HCT116 (cell line): ENCODE data around the gene NMUR1. TPM values are rescaled to one million over a fixed set of nuclear protein-coding genes. Genes with fewer than 3 reads are reported as not detected.
"Not testable (repeated sequence)": the region's sequence is repeated elsewhere in the genome, so short reads cannot be mapped to it uniquely, and the experiment has no call there.

Experiments
- ATAC-seq: fragments of 200-7000 bp; cut with Tn5 transposase; 2 replicates; pipeline ENCODE4 v1.9.1; 2020; ENCODE audit warnings: mild to moderate bottlenecking, moderate library complexity
- BruUV-seq: library from RNA; stranded (reverse); fragments of 400-500 nt; replicated peaks from 2 replicates; lab custom pipeline; 2021; lab: Mats Ljungman, UMichigan
- CTCF ChIA-PET: fragments of 300-600 bp; sonication (Branson Sonifier 250); formaldehyde crosslinking; loops from one replicate; lab custom pipeline; 2021; ENCODE audit warnings: antibody characterized with exemption; lab: Charles Lee
- POLR2A ChIA-PET: fragments of 300-600, 350-600 bp; sonication (Branson Sonifier 250); formaldehyde crosslinking; loops from one replicate; lab custom pipeline; 2021; ENCODE audit warnings: antibody characterized with exemption; lab: Charles Lee
- RAD21 ChIA-PET, 2 experiments: fragments of 300-600 bp; sonication (Branson Sonifier 250); formaldehyde crosslinking; loops; one replicate each; lab custom pipeline; 2023; ENCODE audit warnings: low total read pairs in 2 of 2; ENCODE audit not compliant: uncharacterized antibody in 2 of 2, unreplicated experiment in 2 of 2, low non-redundant PET in 1 of 2; lab: Charles Lee
- DNase-seq: peaks from one replicate; pipeline ENCODE4 v3.0.0-alpha.2; 2010; ENCODE audit warnings: low read depth, low spot score
- H2AFZ ChIP-seq: fragments of 200-600 bp; shearing (Covaris generic), sonication (generic); 2 replicates; pipeline ENCODE4 v1.6.1; 2017; ENCODE audit warnings: low read depth, mixed run types, mixed read lengths, antibody characterized with exemption, low read length; ENCODE audit not compliant: poor library complexity, severe bottlenecking
- H3K27ac ChIP-seq: 2 replicates; pipeline ENCODE4 v1.5.1; 2012; ENCODE audit warnings: low read depth, low read length
- H3K27me3 ChIP-seq: fragments of 200-600 bp; sonication (generic); 2 replicates; pipeline ENCODE4 v1.6.1; 2016; ENCODE audit warnings: mixed run types, low read length, mixed read lengths; ENCODE audit not compliant: insufficient read depth
- H3K36me3 ChIP-seq, 2 experiments: fragments of 200-500 bp in 1 of 2; fragments of 200-600 bp in 1 of 2; sonication (Bioruptor generic) in 1 of 2; sonication (generic) in 1 of 2; 2 replicates each; pipeline versions ENCODE4 v1.5.1 to v1.6.1; 2014 to 2016; ENCODE audit warnings: low read length in 2 of 2, inconsistent platforms in 1 of 2, mixed read lengths in 1 of 2, mixed run types in 1 of 2; ENCODE audit not compliant: insufficient read depth in 2 of 2, control insufficient read depth in 1 of 2
- H3K4me1 ChIP-seq, 2 experiments: fragments of 200-600 bp in 1 of 2; sonication (generic) in 1 of 2; 2 replicates each; pipeline versions ENCODE4 v1.5.1 to v1.6.1; 2012 to 2017; ENCODE audit warnings: low read length in 2 of 2, inconsistent platforms in 1 of 2, mild to moderate bottlenecking in 1 of 2, mixed read lengths in 1 of 2, mixed run types in 1 of 2, moderate library complexity in 1 of 2; ENCODE audit not compliant: insufficient read depth in 2 of 2, control insufficient read depth in 1 of 2
- H3K4me2 ChIP-seq: fragments of 200-600 bp; sonication (generic); 2 replicates; pipeline ENCODE4 v1.6.1; 2017; ENCODE audit warnings: mixed run types, low read length, mixed read lengths
- H3K4me3 ChIP-seq, 2 experiments: fragments of 200-600 bp in 1 of 2; sonication (generic) in 1 of 2; replicated peaks in 1 of 2; 2 replicates each; pipeline ENCODE4 v1.5.1; 2011 to 2016; ENCODE audit warnings: low read length in 2 of 2, control low read depth in 1 of 2, low read depth in 1 of 2, mild to moderate bottlenecking in 1 of 2, mixed read lengths in 1 of 2, mixed run types in 1 of 2
- H3K79me2 ChIP-seq: fragments of 200-600 bp; sonication (generic); 2 replicates; pipeline ENCODE4 v1.6.1; 2017; ENCODE audit warnings: mild to moderate bottlenecking, mixed run types, low read length, moderate library complexity, mixed read lengths; ENCODE audit not compliant: insufficient read depth
- H3K9ac ChIP-seq: fragments of 200-600 bp; sonication (generic); 2 replicates; pipeline ENCODE4 v1.6.1; 2016; ENCODE audit warnings: low read length, mixed read lengths
- H3K9me2 ChIP-seq: fragments of 200-600 bp; sonication (generic), shearing (Covaris generic); 2 replicates; pipeline ENCODE4 v1.6.1; 2017; ENCODE audit warnings: mixed run types, mild to moderate bottlenecking, moderate library complexity; ENCODE audit not compliant: insufficient read depth
- H3K9me3 ChIP-seq, 2 experiments: fragments of 200-500 bp in 1 of 2; fragments of 200-600 bp in 1 of 2; sonication (Bioruptor generic) in 1 of 2; sonication (generic) in 1 of 2; 2 replicates each; pipeline ENCODE4 v1.6.1; 2014 to 2017; ENCODE audit warnings: low read length in 2 of 2, mixed read lengths in 2 of 2, inconsistent platforms in 1 of 2, low read depth in 1 of 2, mild to moderate bottlenecking in 1 of 2, mixed run types in 1 of 2, moderate library complexity in 1 of 2; ENCODE audit not compliant: control insufficient read depth in 1 of 2, insufficient read depth in 1 of 2
- H4K20me1 ChIP-seq: fragments of 200-600 bp; sonication (generic), shearing (Covaris generic); 2 replicates; pipeline ENCODE4 v1.6.1; 2017; ENCODE audit warnings: mixed run types, mild to moderate bottlenecking, moderate library complexity; ENCODE audit not compliant: insufficient read depth
- CEBPB ChIP-seq: IDR thresholded peaks from 2 replicates; pipeline ENCODE4 v1.6.1; 2012; ENCODE audit warnings: low read depth
- ELF1 ChIP-seq: IDR thresholded peaks from 2 replicates; pipeline ENCODE4 v1.6.1; 2012; ENCODE audit warnings: low read depth, borderline replicate concordance
- EZH2 ChIP-seq: fragments of 200-600 bp; sonication (generic); IDR thresholded peaks from 2 replicates; pipeline ENCODE4 v1.6.1; 2017; ENCODE audit warnings: antibody characterized with exemption, mixed run types
- EZH2phosphoT487 ChIP-seq: fragments of 200-600 bp; IDR thresholded peaks from 2 replicates; pipeline ENCODE4 v1.6.1; 2018; ENCODE audit warnings: antibody characterized with exemption, borderline replicate concordance
- FOSL1 ChIP-seq: IDR thresholded peaks from 2 replicates; pipeline ENCODE4 v1.6.1; 2012; ENCODE audit warnings: low read depth
- RAD21 ChIP-seq: IDR thresholded peaks from 2 replicates; pipeline ENCODE4 v1.6.1; 2012; ENCODE audit warnings: low read depth, mild to moderate bottlenecking
- SP1 ChIP-seq: IDR thresholded peaks from 2 replicates; pipeline ENCODE4 v1.6.1; 2012; ENCODE audit warnings: low read depth
- SRF ChIP-seq: IDR thresholded peaks from 2 replicates; pipeline ENCODE4 v1.6.1; 2012; ENCODE audit warnings: low read depth
- TCF7L2 ChIP-seq: IDR thresholded peaks from 2 replicates; pipeline ENCODE4 v1.7.0; 2011; ENCODE audit warnings: borderline replicate concordance, inconsistent platforms; ENCODE audit not compliant: insufficient read depth, insufficient read length; ENCODE audit errors: extremely low read depth
- ZFX ChIP-seq: fragments of 450-650 bp; IDR thresholded peaks from 2 replicates; pipeline ENCODE4 v1.6.1; 2017
- intact Hi-C: fragments of 100-400 bp; cut with micrococcal nuclease; formaldehyde crosslinking; loops from 2 replicates; pipeline ENCODE4 v1.10.0; 2022
- total RNA-seq: library from RNA; stranded (reverse); gene quantifications from one replicate; pipeline ENCODE4 v1.2.1, GENCODE V29; 2021; ENCODE audit not compliant: unreplicated experiment
- TF ChIP-seq, protein P1 (sequence below): IDR thresholded peaks from 2 replicates; pipeline ENCODE4 v1.6.1; 2012; ENCODE audit warnings: low read depth
- TF ChIP-seq, protein P2 (sequence below): IDR thresholded peaks from 2 replicates; pipeline ENCODE4 v1.6.1; 2012
- TF ChIP-seq, protein P3 (sequence below): IDR thresholded peaks from 2 replicates; pipeline ENCODE4 v1.6.1; 2011; ENCODE audit warnings: mild to moderate bottlenecking, low read length, moderate library complexity; ENCODE audit not compliant: insufficient replicate concordance; ENCODE audit errors: extremely low read depth

NMUR1 gene
- total RNA-seq, 1 experiment from 2014 or later: not detected

- intact Hi-C loops: no loop called here
- no peaks in the 10 kb centered on the region for H3K79me2 ChIP-seq
- TF ChIP-seq ELF1: no peak
- TF ChIP-seq RAD21: no peak
- TF ChIP-seq, protein P1, sequence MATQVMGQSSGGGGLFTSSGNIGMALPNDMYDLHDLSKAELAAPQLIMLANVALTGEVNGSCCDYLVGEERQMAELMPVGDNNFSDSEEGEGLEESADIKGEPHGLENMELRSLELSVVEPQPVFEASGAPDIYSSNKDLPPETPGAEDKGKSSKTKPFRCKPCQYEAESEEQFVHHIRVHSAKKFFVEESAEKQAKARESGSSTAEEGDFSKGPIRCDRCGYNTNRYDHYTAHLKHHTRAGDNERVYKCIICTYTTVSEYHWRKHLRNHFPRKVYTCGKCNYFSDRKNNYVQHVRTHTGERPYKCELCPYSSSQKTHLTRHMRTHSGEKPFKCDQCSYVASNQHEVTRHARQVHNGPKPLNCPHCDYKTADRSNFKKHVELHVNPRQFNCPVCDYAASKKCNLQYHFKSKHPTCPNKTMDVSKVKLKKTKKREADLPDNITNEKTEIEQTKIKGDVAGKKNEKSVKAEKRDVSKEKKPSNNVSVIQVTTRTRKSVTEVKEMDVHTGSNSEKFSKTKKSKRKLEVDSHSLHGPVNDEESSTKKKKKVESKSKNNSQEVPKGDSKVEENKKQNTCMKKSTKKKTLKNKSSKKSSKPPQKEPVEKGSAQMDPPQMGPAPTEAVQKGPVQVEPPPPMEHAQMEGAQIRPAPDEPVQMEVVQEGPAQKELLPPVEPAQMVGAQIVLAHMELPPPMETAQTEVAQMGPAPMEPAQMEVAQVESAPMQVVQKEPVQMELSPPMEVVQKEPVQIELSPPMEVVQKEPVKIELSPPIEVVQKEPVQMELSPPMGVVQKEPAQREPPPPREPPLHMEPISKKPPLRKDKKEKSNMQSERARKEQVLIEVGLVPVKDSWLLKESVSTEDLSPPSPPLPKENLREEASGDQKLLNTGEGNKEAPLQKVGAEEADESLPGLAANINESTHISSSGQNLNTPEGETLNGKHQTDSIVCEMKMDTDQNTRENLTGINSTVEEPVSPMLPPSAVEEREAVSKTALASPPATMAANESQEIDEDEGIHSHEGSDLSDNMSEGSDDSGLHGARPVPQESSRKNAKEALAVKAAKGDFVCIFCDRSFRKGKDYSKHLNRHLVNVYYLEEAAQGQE: no peak
- no peak for TF ChIP-seq SP1
- no peak for TF ChIP-seq ZFX
- no peak for TF ChIP-seq CEBPB
- no peak for TF ChIP-seq SRF
- no peak for TF ChIP-seq TCF7L2
- TF ChIP-seq, protein P2, sequence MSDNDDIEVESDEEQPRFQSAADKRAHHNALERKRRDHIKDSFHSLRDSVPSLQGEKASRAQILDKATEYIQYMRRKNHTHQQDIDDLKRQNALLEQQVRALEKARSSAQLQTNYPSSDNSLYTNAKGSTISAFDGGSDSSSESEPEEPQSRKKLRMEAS: no peak
- no peak for TF ChIP-seq FOSL1
- TF ChIP-seq, protein P3, sequence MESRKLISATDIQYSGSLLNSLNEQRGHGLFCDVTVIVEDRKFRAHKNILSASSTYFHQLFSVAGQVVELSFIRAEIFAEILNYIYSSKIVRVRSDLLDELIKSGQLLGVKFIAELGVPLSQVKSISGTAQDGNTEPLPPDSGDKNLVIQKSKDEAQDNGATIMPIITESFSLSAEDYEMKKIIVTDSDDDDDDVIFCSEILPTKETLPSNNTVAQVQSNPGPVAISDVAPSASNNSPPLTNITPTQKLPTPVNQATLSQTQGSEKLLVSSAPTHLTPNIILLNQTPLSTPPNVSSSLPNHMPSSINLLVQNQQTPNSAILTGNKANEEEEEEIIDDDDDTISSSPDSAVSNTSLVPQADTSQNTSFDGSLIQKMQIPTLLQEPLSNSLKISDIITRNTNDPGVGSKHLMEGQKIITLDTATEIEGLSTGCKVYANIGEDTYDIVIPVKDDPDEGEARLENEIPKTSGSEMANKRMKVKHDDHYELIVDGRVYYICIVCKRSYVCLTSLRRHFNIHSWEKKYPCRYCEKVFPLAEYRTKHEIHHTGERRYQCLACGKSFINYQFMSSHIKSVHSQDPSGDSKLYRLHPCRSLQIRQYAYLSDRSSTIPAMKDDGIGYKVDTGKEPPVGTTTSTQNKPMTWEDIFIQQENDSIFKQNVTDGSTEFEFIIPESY: no peak
- no peak for TF ChIP-seq EZH2phosphoT487
- no peak for TF ChIP-seq EZH2
- no peaks in the 10 kb centered on the region for H3K27me3 ChIP-seq
- no peaks in the 10 kb centered on the region for H4K20me1 ChIP-seq
- CTCF ChIA-PET: no interaction called here
- no peak for ATAC-seq
- H2AFZ ChIP-seq: no peak overlapping the region
- no peak overlapping the region for H3K4me2 ChIP-seq
- no peak for DNase-seq
- no peaks in the 10 kb centered on the region for H3K9me2 ChIP-seq
- POLR2A ChIA-PET: no interaction called here
- H3K4me1 ChIP-seq: no peaks in the 10 kb centered on the region
- H3K4me3 ChIP-seq: no peak overlapping the region
- H3K9me3 ChIP-seq: no peaks in the 10 kb centered on the region
- no peak overlapping the region for H3K27ac ChIP-seq
- no TSS peak for BruUV-seq
- H3K36me3 ChIP-seq: no peaks in the 10 kb centered on the region
- no peak overlapping the region for H3K9ac ChIP-seq
- RAD21 ChIA-PET: no interaction called here
Observed at GRCh38 chr2:231579560-231579959, 49.3 kb upstream of the NMUR1 start.

GRCh38 chr2:231578655-231579054 is 48.4 kb upstream of the NMUR1 start:
- H4K20me1 ChIP-seq, DNase-seq, H3K27me3 ChIP-seq, H3K9ac ChIP-seq, H3K4me2 ChIP-seq, POLR2A ChIA-PET, H3K9me3 ChIP-seq, H2AFZ ChIP-seq, H3K36me3 ChIP-seq, H3K4me1 ChIP-seq, BruUV-seq, H3K4me3 ChIP-seq, RAD21 ChIA-PET, H3K27ac ChIP-seq, H3K9me2 ChIP-seq, H3K79me2 ChIP-seq, intact Hi-C loops, ATAC-seq: not testable (repeated sequence)
- CTCF ChIA-PET: interaction anchor here (1.4 kb wide), 1 partner anchor 15 kb away, joined by 4 read pairs; no protein-coding TSS in a partner anchor
